Stimulated activated CD4-positive, alpha-beta T cell treated with anti-CD3 and anti-CD28 coated beads, Interleukin-1b, Interleukin-23, amount 100 ng/mL, for 4 hours (primary cell): ENCODE results near the gene DLEC1.
"Not testable (repeated sequence)": the region's sequence is repeated elsewhere in the genome, so short reads cannot be mapped to it uniquely, and the experiment has no call there.

ENCODE experiments used
- DNase-seq, 2 donors: peaks; one replicate each; pipeline ENCODE4 v3.0.0-alpha.2; 2020; ENCODE audit warnings: low read depth in 2 of 2

Gene DLEC1

GRCh38 chr3:38120693-38121450 lies 81.9 kb downstream of the DLEC1 start:
- DNase-seq = no peak

GRCh38 chr3:38121451-38121831 lies 82.4 kb downstream of the DLEC1 start:
- DNase-seq = no peak

- no peak for DNase-seq
Observed at GRCh38 chr3:38121832-38122461, 82.9 kb downstream of the DLEC1 start.

GRCh38 chr3:38122712-38123290 lies 83.8 kb downstream of the DLEC1 start:
- DNase-seq = no peak

GRCh38 chr3:38124324-38125122 lies 85.5 kb downstream of the DLEC1 start:
- no peak for DNase-seq

DNA sequence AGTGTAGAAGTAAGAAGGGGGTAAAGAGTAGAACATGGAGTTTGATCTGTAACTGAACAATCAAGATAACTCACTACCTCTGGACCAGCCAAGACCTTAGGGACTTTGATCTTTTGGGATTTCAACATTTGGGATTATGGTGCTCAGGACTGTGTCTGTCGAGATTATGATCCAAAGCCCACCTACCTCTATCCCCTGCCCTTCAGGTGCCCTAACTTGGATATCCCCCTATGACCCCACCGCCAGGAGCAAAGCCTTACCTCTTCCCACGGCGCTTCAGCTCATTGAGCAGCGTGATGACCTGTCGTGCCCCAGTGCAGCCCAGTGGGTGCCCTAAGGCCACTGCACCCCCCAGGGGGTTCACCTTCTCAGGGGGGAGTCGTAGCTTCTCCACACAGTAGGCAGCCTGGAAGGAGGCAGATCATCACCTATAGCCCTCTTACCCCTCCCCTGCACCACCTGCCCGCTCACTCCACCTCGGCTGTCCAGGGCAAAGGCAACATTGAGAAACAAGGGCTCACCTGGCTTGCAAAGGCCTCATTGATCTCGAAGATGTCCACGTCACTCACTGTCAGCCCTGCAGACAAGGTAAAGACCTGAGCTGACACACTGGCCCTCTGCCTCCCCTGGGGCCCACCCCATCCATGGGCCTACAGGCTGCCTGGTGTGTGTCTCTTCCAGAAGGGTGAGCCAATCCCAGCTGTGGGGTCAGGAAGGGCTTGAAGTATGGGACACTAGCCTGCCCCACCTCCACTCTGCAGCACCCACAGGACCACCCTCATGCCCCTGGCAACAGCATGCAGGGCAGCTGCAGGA lies 86.5 kb downstream of the DLEC1 start:
- DNase-seq = no peak

DNA sequence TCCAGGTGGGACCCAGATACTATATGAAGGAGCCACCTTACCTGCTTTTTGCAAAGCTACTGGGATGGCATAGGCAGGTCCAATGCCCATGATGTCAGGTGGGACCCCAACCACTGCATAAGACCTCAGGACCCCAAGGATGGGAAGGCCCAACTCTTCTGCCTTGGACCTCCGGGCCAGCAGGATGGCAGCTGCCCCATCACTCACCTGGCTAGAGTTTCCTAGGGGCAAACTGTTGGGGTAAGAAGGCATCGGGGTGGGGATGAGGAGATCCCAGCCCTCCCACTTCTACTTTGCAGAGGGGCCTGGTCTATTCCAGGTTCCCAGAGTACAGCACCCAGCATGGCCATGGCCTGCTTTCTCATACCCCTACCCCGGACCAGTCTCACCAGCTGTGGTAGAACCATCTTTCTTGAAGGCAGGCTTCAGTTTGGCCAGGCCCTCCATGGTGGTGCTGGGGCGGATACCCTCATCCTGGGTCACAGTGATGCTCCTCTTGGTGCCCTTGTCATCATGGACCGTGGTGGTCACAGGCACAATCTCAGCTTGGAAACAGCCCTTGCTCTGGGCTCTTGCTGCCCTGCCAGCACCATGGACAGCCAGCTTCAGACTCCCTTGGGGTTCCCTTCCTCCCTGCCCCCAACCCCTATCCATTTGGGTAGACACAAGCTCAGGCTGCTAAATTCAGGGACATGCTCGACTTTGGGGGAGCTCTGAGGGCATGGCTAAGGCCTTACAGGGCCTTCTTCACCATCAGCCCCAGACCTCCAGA lies 87.3 kb downstream of the DLEC1 start:
- DNase-seq = no peak

DNA sequence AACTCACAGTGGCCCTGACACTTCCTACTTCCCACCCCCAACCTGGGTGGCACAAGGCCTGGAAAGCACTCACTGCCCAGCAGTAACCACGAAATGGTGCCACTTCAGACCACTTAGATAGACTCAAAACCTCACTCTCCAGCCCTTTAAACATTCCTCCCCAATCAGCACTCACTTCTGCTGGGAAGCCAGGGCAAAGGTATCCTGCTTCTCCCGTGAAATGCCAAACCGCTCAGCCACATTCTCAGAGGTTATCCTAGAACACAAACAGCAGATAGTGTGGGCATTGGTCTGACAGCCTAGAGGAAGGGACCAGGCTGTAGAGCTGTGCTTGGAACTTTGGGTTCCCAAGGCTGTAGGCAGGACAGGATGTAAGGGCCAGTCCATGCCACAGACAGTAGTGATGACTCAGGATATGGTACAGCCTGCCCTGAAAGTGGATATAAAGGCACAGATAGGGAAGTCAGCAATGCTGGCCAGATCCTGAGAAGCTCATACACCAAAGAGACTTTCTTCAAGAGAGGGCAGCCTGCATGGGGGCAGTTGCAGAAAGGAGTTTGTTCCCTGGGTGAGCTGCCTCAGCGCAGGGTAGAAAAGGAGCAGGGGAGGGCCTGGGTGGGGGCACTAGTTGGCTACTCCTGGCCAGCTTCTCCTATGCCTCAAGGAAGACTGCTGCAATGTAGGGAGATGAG lies 88.7 kb downstream of the DLEC1 start:
- DNase-seq = no peak

DNA sequence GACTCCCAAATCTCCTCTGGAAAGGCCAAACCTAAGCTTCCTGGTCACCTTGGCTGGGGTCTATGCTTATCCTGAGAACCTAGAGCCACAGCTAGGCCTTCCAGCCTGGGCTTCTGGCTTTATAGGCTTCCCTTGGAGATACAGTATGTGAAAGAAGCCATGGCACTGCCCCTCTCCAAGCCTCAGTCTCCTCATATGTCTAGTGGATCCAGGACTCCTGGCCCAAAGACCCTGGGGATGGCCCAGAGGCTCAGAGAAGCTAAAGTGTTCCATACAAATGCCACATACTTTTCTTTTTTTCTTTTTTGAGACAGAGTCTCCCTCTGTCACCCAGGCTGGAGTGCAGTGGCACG lies 89.3 kb downstream of the DLEC1 start:
- no peak for DNase-seq

DNA sequence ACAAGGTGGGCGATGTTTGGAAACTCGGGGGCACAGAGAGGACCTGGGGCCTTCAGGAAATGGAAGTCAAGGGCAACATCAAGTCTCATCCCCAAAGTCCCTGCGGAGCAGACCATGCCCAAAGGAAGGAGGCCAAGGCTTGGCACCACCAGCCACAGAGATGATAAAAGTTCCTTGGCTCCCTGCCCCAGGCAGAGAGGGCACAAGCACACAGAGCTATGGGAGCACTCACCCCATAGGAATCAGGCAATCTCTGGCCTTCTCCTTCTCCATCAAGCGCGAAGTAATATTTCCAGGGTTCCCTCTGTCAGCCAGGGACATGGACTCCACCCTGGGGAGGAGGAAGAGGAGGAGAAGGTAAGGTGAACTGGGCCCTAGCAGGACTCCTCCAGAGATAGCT lies 90.0 kb downstream of the DLEC1 start:
- DNase-seq = no peak

GRCh38 chr3:38130631-38131065 lies 91.6 kb downstream of the DLEC1 start:
- DNase-seq = no peak

GRCh38 chr3:38131621-38132369 lies 92.8 kb downstream of the DLEC1 start:
- DNase-seq = no peak

DNA sequence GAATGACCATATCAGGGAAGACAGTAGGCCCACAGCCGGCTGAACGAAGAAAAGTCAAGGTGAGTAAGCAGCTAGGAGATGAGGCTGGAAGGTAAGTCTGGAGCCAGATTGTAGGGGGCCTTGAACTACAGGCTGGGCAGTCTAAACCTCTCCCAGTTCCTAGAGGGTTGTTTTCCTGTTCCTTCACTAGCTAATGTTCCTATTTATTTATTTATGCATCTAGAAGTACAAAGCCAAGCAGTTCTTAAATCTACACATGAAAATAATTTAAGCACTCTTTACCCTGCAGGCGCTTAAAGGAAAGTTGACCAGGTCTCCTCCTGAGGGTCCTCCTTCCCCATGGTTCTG lies 94.2 kb downstream of the DLEC1 start:
- no peak for DNase-seq

DNA sequence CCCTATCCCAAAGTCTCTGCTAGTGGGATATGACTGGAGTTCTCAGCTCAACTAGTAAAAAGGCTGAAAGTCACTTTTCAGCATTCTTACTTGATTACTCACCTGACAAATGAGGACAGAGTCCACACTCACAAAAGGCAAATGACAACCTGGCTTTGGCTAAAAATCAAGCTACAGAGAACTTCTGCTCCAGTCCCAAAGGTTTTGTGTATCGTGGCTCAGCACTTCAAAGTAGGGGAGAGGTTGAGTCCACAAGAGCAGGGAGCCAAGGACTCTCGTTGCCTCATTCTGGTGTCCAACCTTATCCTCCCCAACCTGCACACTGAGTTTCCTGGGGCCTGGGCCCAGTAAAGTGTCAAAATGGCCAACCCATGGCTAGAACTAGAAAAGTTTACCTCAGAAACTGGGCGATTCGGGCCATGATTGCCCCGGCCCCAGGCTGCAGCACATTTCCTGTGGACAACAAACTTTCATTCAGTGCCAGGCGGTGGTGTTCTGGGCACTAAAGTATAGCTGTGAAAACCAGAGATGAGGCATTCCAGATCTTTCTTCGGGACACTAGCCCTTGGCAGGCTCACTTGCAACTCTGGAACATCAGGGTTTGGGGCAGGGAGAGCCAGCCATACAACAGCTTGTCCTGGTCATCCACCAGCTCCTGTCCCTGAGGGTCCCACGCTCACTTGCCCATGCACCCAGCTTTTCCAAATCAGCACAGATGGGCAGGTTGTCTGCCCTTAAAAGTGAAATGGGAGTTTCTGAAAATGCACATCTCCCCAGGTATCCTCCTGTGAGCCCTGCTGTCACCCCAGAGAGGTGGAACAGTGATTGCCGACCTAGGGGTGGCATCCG lies 94.8 kb downstream of the DLEC1 start:
- no peak for DNase-seq

DNA sequence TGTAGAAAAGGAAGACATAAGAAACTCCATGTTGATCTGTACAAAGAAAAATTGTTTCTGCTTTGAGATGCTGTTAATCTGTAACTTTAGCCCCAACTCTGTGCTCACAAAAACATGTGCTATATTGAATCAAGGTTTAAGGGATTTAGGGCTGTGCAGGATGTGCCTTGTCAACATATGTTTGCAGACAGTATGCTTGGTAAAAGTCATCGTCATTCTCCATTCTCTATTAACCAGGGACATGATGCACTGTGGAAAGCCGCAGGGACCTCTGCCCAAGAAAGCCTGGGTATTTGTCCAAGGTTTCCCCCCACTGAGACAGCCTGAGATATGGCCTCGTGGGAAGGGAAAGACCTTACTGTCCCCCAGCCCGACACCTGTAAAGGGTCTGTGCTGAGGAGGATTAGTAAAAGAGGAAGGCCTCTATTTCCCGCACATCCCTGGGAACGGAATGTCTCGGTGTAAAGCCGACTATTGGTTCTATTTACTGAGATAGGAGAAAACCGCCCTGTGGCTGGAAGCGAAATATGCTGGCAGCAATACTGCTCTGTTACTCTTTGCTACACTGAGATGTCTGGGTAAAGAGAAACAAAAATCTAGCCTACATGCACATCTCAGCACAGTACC lies 95.6 kb downstream of the DLEC1 start:
- not testable (repeated sequence) for DNase-seq

- not testable (repeated sequence) for DNase-seq
Observed at GRCh38 chr3:38135621-38136277, 96.7 kb downstream of the DLEC1 start.

- no peak for DNase-seq
Observed at GRCh38 chr3:38136393-38136776, 97.4 kb downstream of the DLEC1 start.
